Anterior cingulate cortex (tissue), 58 donors: Measurements from ENCODE around the gene SUPT20HL2.
"Not testable (repeated sequence)": the region's sequence is repeated elsewhere in the genome, so short reads cannot be mapped to it uniquely, and the experiment has no call there.

ENCODE experiments used
- DNase-seq, 58 donors: peaks; one replicate each; lab custom pipeline; 2025; lab: John Stamatoyannopoulos, UW

Gene SUPT20HL2

GRCh38 chrX:24314019-24314635 is at the start of gene SUPT20HL2:
TSS of gene SUPT20HL2 (minus strand) at chrX:24314069. CDS start at chrX:24313315, 754 bp downstream.
- no peak for DNase-seq

- DNase-seq, result not testable (repeated sequence)
These were observed 48.3 kb upstream of the SUPT20HL2 start for GRCh38 chrX:24362089-24362745.

- no peak for DNase-seq
These were observed 46.4 kb upstream of the SUPT20HL2 start, which contains the start of gene SUPT20HL1 for GRCh38 chrX:24360272-24360671. TSS of gene SUPT20HL1 (plus strand) at chrX:24360639. CDS start at chrX:24362761, 2,122 bp downstream.

- DNase-seq, result no peak
These were observed 43.2 kb upstream of the SUPT20HL2 start for GRCh38 chrX:24357106-24357505.

GRCh38 chrX:24355095-24355494 is 41.2 kb upstream of the SUPT20HL2 start:
- no peak for DNase-seq

GRCh38 chrX:24350217-24350616 is 36.3 kb upstream of the SUPT20HL2 start:
- DNase-seq, result no peak

GRCh38 chrX:24347881-24348280 is 34.0 kb upstream of the SUPT20HL2 start:
- DNase-seq, result peak in 1 of 58 donors; percentile 4

- DNase-seq, result no peak
These were observed 29.9 kb upstream of the SUPT20HL2 start for GRCh38 chrX:24343719-24344118.

- no peak for DNase-seq
These were observed 27.9 kb upstream of the SUPT20HL2 start for GRCh38 chrX:24341795-24342194.

GRCh38 chrX:24340501-24340900 is 26.6 kb upstream of the SUPT20HL2 start:
- DNase-seq, result no peak

- no peak for DNase-seq
These were observed 26.0 kb upstream of the SUPT20HL2 start for GRCh38 chrX:24339911-24340310.

- DNase-seq, result no peak
These were observed 22.0 kb upstream of the SUPT20HL2 start for GRCh38 chrX:24335871-24336270.

- no peak for DNase-seq
These were observed 20.6 kb upstream of the SUPT20HL2 start for GRCh38 chrX:24334461-24334860.

GRCh38 chrX:24333371-24333770 is 19.5 kb upstream of the SUPT20HL2 start:
- no peak for DNase-seq

GRCh38 chrX:24332878-24333277 is 19.0 kb upstream of the SUPT20HL2 start:
- DNase-seq, result no peak

GRCh38 chrX:24325231-24325630 is 11.4 kb upstream of the SUPT20HL2 start:
- no peak for DNase-seq

GRCh38 chrX:24321741-24322395 is 8.0 kb upstream of the SUPT20HL2 start:
- no peak for DNase-seq

GRCh38 chrX:24317567-24317966 is 3.7 kb upstream of the SUPT20HL2 start:
- no peak for DNase-seq

- DNase-seq, result peak in 3 of 58 donors; percentile 0 to 8 (median 0)
These were observed 2.2 kb upstream of the SUPT20HL2 start for GRCh38 chrX:24316111-24316510.

GRCh38 chrX:24312249-24312607 is 1.6 kb downstream of the SUPT20HL2 start:
- not testable (repeated sequence) for DNase-seq

GRCh38 chrX:24311507-24312248 is 2.2 kb downstream of the SUPT20HL2 start:
- DNase-seq, result not testable (repeated sequence)
